ENCODE measurements around the gene UBTD1.

UBTD1 gene

GRCh38 chr10:97538411-97538810 lies 39.7 kb downstream of the UBTD1 start:
- H3K4me2 ChIP-seq (ENCODE audit: low read depth, low read length, poor library complexity, severe bottlenecking) = no peak overlapping the region
- H2AFZ ChIP-seq (ENCODE audit: low read depth, low read length, severe bottlenecking) = no peak overlapping the region

DNA sequence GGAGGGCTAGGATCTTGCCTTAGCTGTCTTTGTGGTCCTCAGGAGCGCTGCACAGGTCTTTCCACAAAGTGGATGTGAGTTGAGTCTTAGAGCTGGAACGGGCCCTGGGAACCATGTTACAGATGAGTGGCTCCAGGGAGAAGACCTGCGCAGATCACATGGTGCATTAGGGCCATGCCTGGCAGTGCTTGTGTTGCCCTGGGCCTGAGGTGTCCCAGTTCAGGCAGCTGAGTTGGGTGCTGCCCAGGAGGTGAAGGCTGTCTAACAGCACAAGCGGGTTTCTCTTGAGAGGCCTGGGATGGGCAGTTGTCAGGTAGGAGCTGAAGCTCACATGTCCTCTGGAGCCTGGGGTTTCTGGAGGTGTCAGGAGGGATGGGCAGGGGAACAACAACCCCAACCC lies 40.1 kb downstream of the UBTD1 start:
- Histone ChIP-seq H3K27me3 (ENCODE audit: low read length) (no peaks in the 10 kb centered on the region), H3K79me2 (ENCODE audit: insufficient read depth, low read length) (no peaks in the 10 kb centered on the region), H3K27ac (ENCODE audit: low read depth, low read length) (no peak overlapping the region), H3K36me3 (ENCODE audit: low read length) (no peaks in the 10 kb centered on the region), H3K4me2 (ENCODE audit: low read depth, low read length, poor library complexity, severe bottlenecking) (no peak overlapping the region), H3K4me3 (ENCODE audit: insufficient read depth, low read length, poor library complexity, severe bottlenecking) (no peak overlapping the region), H4K20me1 (ENCODE audit: low read depth, low read length) (no peaks in the 10 kb centered on the region), H3K9me3 (ENCODE audit: insufficient read depth, low read length) (no peaks in the 10 kb centered on the region), H3K9me2 (replicated peaks; ENCODE audit: insufficient read depth, low read length) (no peaks in the 10 kb centered on the region), H2AFZ (ENCODE audit: low read depth, low read length, severe bottlenecking) (no peak overlapping the region), H3K9ac (ENCODE audit: low read length) (no peak overlapping the region), H3F3A (ENCODE audit: insufficient read depth) (no peaks in the 10 kb centered on the region)
- TF ChIP-seq, protein P1, sequence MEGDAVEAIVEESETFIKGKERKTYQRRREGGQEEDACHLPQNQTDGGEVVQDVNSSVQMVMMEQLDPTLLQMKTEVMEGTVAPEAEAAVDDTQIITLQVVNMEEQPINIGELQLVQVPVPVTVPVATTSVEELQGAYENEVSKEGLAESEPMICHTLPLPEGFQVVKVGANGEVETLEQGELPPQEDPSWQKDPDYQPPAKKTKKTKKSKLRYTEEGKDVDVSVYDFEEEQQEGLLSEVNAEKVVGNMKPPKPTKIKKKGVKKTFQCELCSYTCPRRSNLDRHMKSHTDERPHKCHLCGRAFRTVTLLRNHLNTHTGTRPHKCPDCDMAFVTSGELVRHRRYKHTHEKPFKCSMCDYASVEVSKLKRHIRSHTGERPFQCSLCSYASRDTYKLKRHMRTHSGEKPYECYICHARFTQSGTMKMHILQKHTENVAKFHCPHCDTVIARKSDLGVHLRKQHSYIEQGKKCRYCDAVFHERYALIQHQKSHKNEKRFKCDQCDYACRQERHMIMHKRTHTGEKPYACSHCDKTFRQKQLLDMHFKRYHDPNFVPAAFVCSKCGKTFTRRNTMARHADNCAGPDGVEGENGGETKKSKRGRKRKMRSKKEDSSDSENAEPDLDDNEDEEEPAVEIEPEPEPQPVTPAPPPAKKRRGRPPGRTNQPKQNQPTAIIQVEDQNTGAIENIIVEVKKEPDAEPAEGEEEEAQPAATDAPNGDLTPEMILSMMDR (IDR thresholded peaks at IDR 0.05; ENCODE audit: insufficient read depth, low read length, poor library complexity, severe bottlenecking) = no peak
- TF ChIP-seq EZH2phosphoT487 (conservative IDR thresholded peaks at IDR 0.05; ENCODE audit: low read length) = no peak

More at GRCh38 chr10:97538411-97538810, 39.7 kb downstream of the UBTD1 start:
- Histone ChIP-seq H3K27me3 (ENCODE audit: low read length) (no peaks in the 10 kb centered on the region), H3K79me2 (ENCODE audit: insufficient read depth, low read length) (no peaks in the 10 kb centered on the region), H3K9me3 (ENCODE audit: insufficient read depth, low read length) (no peaks in the 10 kb centered on the region), H3K4me3 (ENCODE audit: insufficient read depth, low read length, poor library complexity, severe bottlenecking) (no peak overlapping the region), H3K9me2 (replicated peaks; ENCODE audit: insufficient read depth, low read length) (no peaks in the 10 kb centered on the region), H4K20me1 (ENCODE audit: low read depth, low read length) (no peaks in the 10 kb centered on the region), H3K9ac (ENCODE audit: low read length) (no peak overlapping the region), H3K27ac (ENCODE audit: low read depth, low read length) (no peak overlapping the region), H3K36me3 (ENCODE audit: low read length) (no peaks in the 10 kb centered on the region), H3F3A (ENCODE audit: insufficient read depth) (no peaks in the 10 kb centered on the region)
- TF ChIP-seq, protein P1 (IDR thresholded peaks at IDR 0.05; ENCODE audit: insufficient read depth, low read length, poor library complexity, severe bottlenecking) = no peak
- TF ChIP-seq EZH2phosphoT487 (conservative IDR thresholded peaks at IDR 0.05; ENCODE audit: low read length) = no peak

- Histone ChIP-seq H3K27me3 (ENCODE audit: low read length) (no peaks in the 10 kb centered on the region), H3K4me2 (ENCODE audit: low read depth, low read length, poor library complexity, severe bottlenecking) (no peak overlapping the region), H3K4me3 (ENCODE audit: insufficient read depth, low read length, poor library complexity, severe bottlenecking) (no peak overlapping the region), H3F3A (ENCODE audit: insufficient read depth) (no peaks in the 10 kb centered on the region), H2AFZ (ENCODE audit: low read depth, low read length, severe bottlenecking) (no peak overlapping the region), H3K27ac (ENCODE audit: low read depth, low read length) (no peak overlapping the region), H4K20me1 (ENCODE audit: low read depth, low read length) (no peaks in the 10 kb centered on the region), H3K9ac (ENCODE audit: low read length) (no peak overlapping the region), H3K36me3 (ENCODE audit: low read length) (no peaks in the 10 kb centered on the region), H3K79me2 (ENCODE audit: insufficient read depth, low read length) (no peaks in the 10 kb centered on the region), H3K9me2 (replicated peaks; ENCODE audit: insufficient read depth, low read length) (no peaks in the 10 kb centered on the region), H3K9me3 (ENCODE audit: insufficient read depth, low read length) (no peaks in the 10 kb centered on the region)
- TF ChIP-seq, protein P1 (IDR thresholded peaks at IDR 0.05; ENCODE audit: insufficient read depth, low read length, poor library complexity, severe bottlenecking) = no peak
- no peak for TF ChIP-seq EZH2phosphoT487 (conservative IDR thresholded peaks at IDR 0.05; ENCODE audit: low read length)
Observed at GRCh38 chr10:97539523-97540200, 40.9 kb downstream of the UBTD1 start.

Data from SU-DHL-6 (cell line).